Upper lobe of right lung (tissue), 1 donor: Measurements from ENCODE around the gene RALGPS1. TPM values are rescaled to one million over a fixed set of nuclear protein-coding genes. Genes with fewer than 3 reads are reported as not detected.

Experiments used
- ATAC-seq: fragments of 200-7000 bp; cut with Tn5 transposase; one replicate; pipeline ENCODE4 v1.9.1; 2020; ENCODE audit warnings: mild to moderate bottlenecking, moderate library complexity
- DNase-seq: peaks from one replicate; pipeline ENCODE4 v3.0.0-alpha.2; 2020
- H3K27ac ChIP-seq: fragments of 200-600 bp; one replicate; pipeline ENCODE4 v1.8.0; 2022
- H3K27me3 ChIP-seq: fragments of 200-600 bp; one replicate; pipeline ENCODE4 v1.8.0; 2022; ENCODE audit warnings: mild to moderate bottlenecking
- H3K36me3 ChIP-seq: fragments of 200-600 bp; one replicate; pipeline ENCODE4 v1.8.0; 2022
- H3K4me1 ChIP-seq: fragments of 200-600 bp; one replicate; pipeline ENCODE4 v1.8.0; 2022
- H3K4me3 ChIP-seq: fragments of 200-600 bp; one replicate; pipeline ENCODE4 v1.8.0; 2022; ENCODE audit warnings: mild to moderate bottlenecking
- H3K9me3 ChIP-seq: fragments of 200-600 bp; one replicate; pipeline ENCODE4 v1.8.0; 2022
- CTCF ChIP-seq: fragments of 200-600 bp; IDR thresholded peaks from one replicate; pipeline ENCODE4 v1.8.0; 2022; ENCODE audit warnings: antibody characterized with exemption
- intact Hi-C: fragments of 100-400 bp; cut with DNase I; formaldehyde crosslinking; loops from one replicate; pipeline ENCODE4 v1.11.0; 2022
- total RNA-seq: library from RNA; stranded (reverse); fragmentation: NEBNext Ultra II Directional; extraction: Animal tissue kit (Norgen Biotek cat#: 25700); gene quantifications from one replicate; pipeline ENCODE4 v1.2.1, GENCODE V29; 2021
- donor health status: DM: no; HTN: yes; CAD: no; lungs with severe emphysema.

Gene RALGPS1
- total RNA-seq, 1 donor from 2014 or later, result 15.9 TPM

- Histone ChIP-seq H3K4me1 (peaks cover 24% of the 10 kb centered on the region), H3K27ac (no peak overlapping the region), H3K27me3 (no peaks in the 10 kb centered on the region), H3K36me3 (no peaks in the 10 kb centered on the region), H3K4me3 (no peak overlapping the region), H3K9me3 (no peaks in the 10 kb centered on the region)
- no peak for TF ChIP-seq CTCF
- ATAC-seq, result no peak
- intact Hi-C loops, result no loop called here
- DNase-seq, result peak; percentile 50
These were observed 268.5 kb downstream of the RALGPS1 start for GRCh38 chr9:127182901-127183746.

- no peaks in the 10 kb centered on the region for H3K9me3 ChIP-seq
- TF ChIP-seq CTCF, result no peak
- ATAC-seq (no peak), DNase-seq (peak; percentile 61)
- peak overlapping the region; percentile 18 for H3K27ac ChIP-seq
- no peaks in the 10 kb centered on the region for H3K27me3 ChIP-seq
- no peaks in the 10 kb centered on the region for H3K36me3 ChIP-seq
- no peak overlapping the region for H3K4me3 ChIP-seq
- H3K4me1 ChIP-seq, result peaks cover 24% of the 10 kb centered on the region
- intact Hi-C loops, result no loop called here
These were observed 269.4 kb downstream of the RALGPS1 start for GRCh38 chr9:127183814-127184582.

- peak overlapping the region; percentile 18 for H3K27ac ChIP-seq
- H3K4me1 ChIP-seq, result peaks cover 24% of the 10 kb centered on the region
- intact Hi-C loops, result no loop called here
- no peak overlapping the region for H3K4me3 ChIP-seq
- H3K9me3 ChIP-seq, result no peaks in the 10 kb centered on the region
- no peak for ATAC-seq
- peak; percentile 46 for DNase-seq
- TF ChIP-seq CTCF, result no peak
- no peaks in the 10 kb centered on the region for H3K27me3 ChIP-seq
- H3K36me3 ChIP-seq, result no peaks in the 10 kb centered on the region
These were observed 270.1 kb downstream of the RALGPS1 start for GRCh38 chr9:127184641-127185040.

- TF ChIP-seq CTCF, result no peak
- H3K4me3 ChIP-seq, result no peak overlapping the region
- H3K27ac ChIP-seq, result peak overlapping the region; percentile 18
- H3K36me3 ChIP-seq, result no peaks in the 10 kb centered on the region
- H3K27me3 ChIP-seq, result no peaks in the 10 kb centered on the region
- ATAC-seq, result no peak
- intact Hi-C loops, result no loop called here
- peaks cover 24% of the 10 kb centered on the region for H3K4me1 ChIP-seq
- H3K9me3 ChIP-seq, result no peaks in the 10 kb centered on the region
- peak; percentile 17 for DNase-seq
These were observed 270.6 kb downstream of the RALGPS1 start for GRCh38 chr9:127185181-127185580.

GRCh38 chr9:127185931-127186781 lies 271.6 kb downstream of the RALGPS1 start:
- peak; percentile 74 for DNase-seq
- intact Hi-C loops, result no loop called here
- TF ChIP-seq CTCF, result no peak
- Histone ChIP-seq H3K27ac (peak overlapping the region; percentile 83), H3K9me3 (no peaks in the 10 kb centered on the region), H3K36me3 (no peaks in the 10 kb centered on the region), H3K4me1 (peaks cover 24% of the 10 kb centered on the region), H3K4me3 (no peak overlapping the region), H3K27me3 (no peaks in the 10 kb centered on the region)
- peak; percentile 63 for ATAC-seq
